IPS-20b (cell line): ENCODE measurements around the gene ENO1.

ENCODE experiments used
- H3K27ac ChIP-seq: one replicate; pipeline ENCODE4 v1.5.1; 2013; ENCODE audit warnings: low read length
- H3K27me3 ChIP-seq: 2 replicates; pipeline ENCODE4 v1.6.1; 2013; ENCODE audit warnings: mild to moderate bottlenecking, low read length, inconsistent platforms; ENCODE audit not compliant: insufficient read depth
- H3K36me3 ChIP-seq: 2 replicates; pipeline ENCODE4 v1.6.1; 2013; ENCODE audit warnings: low read depth, mild to moderate bottlenecking, inconsistent platforms, low read length, moderate library complexity; ENCODE audit not compliant: insufficient read depth
- H3K4me1 ChIP-seq: 2 replicates; pipeline ENCODE4 v1.6.1; 2013; ENCODE audit warnings: mild to moderate bottlenecking, control low read depth, inconsistent platforms, low read length, moderate library complexity; ENCODE audit not compliant: insufficient read depth
- H3K4me3 ChIP-seq: 2 replicates; pipeline ENCODE4 v1.5.1; 2013; ENCODE audit warnings: mild to moderate bottlenecking, low read length, inconsistent platforms
- H3K9ac ChIP-seq: 2 replicates; pipeline ENCODE4 v1.6.1; 2013; ENCODE audit warnings: low read depth, mild to moderate bottlenecking, inconsistent platforms, low read length, moderate library complexity
- H3K9me3 ChIP-seq: 2 replicates; pipeline ENCODE4 v1.6.1; 2013; ENCODE audit warnings: mild to moderate bottlenecking, low read depth, low read length, inconsistent platforms; ENCODE audit not compliant: insufficient read depth

ENO1 gene

DNA sequence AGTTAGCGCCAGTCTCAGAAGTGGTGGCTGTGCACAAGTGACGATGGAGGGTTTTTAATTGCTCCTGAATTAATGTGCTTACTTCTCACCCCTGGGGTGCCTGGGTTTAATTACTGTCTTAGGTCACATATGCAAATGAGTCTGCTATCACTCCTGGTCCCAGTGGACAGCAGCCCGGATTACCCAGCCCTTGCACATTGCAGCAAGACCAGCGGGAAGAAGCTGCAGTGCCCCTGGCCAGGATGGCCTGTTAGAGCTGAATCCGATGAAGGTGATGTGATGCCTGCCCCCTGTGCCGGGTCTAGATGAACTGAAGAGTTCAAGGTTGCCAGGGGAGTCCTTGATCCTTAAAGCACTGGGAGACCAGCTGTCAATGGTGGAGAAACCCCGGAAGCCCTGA lies 24.2 kb downstream of the ENO1 start:
- Histone ChIP-seq H3K4me3 (no peak overlapping the region), H3K9me3 (no peaks in the 10 kb centered on the region), H3K9ac (no peak overlapping the region), H3K36me3 (peaks cover 27% of the 10 kb centered on the region), H3K4me1 (peaks cover 6% of the 10 kb centered on the region; the same call in 1 of the 2 replicates), H3K27ac (no peak overlapping the region), H3K27me3 (no peaks in the 10 kb centered on the region)

DNA sequence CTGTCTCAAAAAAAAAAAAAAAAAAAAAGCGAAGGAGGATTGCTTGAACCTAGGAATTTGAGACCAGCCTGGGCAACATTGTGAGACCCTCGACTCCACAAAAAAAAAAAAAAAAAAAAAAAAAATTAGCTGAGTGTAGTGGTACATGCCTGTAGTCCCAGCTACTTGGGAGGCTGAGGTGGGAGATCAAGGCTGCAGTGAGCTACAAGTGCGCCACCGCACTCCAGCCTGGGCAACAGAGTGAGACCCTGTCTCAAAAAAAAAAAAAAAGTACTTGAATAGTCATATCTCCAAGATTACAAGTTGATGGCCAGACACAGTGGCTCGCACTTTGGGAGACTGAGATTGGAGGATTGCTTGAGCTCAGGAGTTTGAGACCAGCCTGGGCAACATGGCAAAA lies 27.4 kb downstream of the ENO1 start:
- Histone ChIP-seq H3K4me1 (no peaks in the 10 kb centered on the region), H3K4me3 (no peak overlapping the region), H3K27ac (no peak overlapping the region), H3K27me3 (no peaks in the 10 kb centered on the region), H3K36me3 (no peaks in the 10 kb centered on the region), H3K9me3 (no peaks in the 10 kb centered on the region), H3K9ac (no peak overlapping the region)

DNA sequence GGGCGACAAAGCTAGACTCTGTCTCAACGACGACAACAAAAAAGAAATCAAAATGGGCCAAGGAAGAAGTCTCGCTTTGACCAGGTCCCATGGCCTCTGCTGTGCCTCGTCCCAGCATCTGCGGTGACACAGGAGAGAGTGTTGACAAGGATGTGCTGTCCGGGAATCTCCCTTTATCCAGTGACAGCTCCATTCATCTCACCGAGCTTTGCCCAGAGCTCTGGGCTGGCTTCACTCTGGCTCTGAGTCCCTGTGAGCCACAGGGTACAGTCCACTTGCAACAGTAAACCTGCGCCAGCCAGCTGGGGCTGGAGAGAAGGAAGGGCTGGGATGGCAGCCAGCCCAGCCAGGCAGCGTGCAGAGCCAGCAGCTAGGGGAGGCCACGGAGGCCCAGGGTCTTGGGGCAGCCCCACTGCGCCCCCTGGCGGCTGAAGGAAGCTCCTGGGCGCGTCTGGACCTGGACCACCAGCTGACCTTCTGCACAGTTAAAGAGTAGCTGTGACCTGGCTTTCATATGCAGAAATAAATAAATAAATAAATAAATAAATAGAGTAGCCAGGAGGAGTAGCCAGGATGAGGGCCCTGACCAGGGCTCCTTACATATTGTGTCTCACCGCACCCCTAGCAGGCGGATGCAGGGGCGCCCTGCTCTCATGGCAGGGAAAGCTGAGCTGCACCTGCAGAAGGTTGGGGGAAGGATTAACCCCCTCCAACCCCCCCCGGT lies 29.7 kb downstream of the ENO1 start:
- H3K27me3 ChIP-seq, result no peaks in the 10 kb centered on the region
- no peak overlapping the region for H3K9ac ChIP-seq
- no peaks in the 10 kb centered on the region for H3K36me3 ChIP-seq
- H3K4me1 ChIP-seq, result no peaks in the 10 kb centered on the region
- no peak overlapping the region for H3K27ac ChIP-seq
- H3K9me3 ChIP-seq, result no peaks in the 10 kb centered on the region
- H3K4me3 ChIP-seq, result no peak overlapping the region

DNA sequence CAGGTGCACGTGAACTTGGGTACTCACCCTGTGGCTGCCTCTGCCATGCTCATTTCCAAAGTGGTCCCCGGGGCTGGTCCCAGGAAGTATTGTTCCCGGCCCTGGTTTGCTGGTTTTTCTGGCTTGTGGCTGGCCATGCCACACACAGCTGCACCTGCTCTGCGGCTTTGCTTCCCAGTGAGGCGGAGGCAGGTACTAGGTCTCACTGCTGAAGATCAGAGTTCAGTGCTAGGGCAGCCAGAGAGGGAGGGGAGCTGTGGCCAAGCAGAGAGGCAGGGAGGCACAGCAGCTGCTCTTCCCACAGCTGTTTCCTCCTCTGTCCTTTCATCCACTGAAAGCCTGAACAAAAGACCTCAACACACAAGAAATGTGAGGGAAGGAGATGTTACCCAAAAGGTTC lies 30.5 kb downstream of the ENO1 start:
- Histone ChIP-seq H3K36me3 (no peaks in the 10 kb centered on the region), H3K9me3 (no peaks in the 10 kb centered on the region), H3K27ac (no peak overlapping the region), H3K4me1 (no peaks in the 10 kb centered on the region), H3K9ac (no peak overlapping the region), H3K4me3 (no peak overlapping the region), H3K27me3 (no peaks in the 10 kb centered on the region)

DNA sequence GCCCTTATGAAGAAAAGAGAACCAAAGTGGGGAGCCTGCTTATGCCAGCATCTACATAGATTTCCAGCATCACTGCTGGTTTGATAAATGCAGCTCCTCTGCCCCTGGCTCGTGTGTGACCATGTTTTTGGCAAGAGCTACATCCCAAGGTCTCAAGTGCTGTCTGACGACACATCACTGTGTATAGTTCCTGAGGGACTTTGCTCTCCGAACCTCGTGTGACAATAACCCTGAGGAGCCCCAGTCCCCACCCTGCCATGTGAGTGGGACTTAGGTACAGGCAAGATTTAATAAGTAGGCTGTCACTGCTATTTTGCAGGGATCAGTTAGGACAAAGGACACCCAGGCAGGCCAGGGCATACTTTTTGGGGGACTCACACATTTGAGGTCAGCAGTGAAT lies 32.2 kb downstream of the ENO1 start:
- H3K4me1 ChIP-seq, result no peaks in the 10 kb centered on the region
- H3K9me3 ChIP-seq, result no peaks in the 10 kb centered on the region
- no peaks in the 10 kb centered on the region for H3K36me3 ChIP-seq
- H3K27ac ChIP-seq, result no peak overlapping the region
- no peak overlapping the region for H3K9ac ChIP-seq
- H3K27me3 ChIP-seq, result no peaks in the 10 kb centered on the region
- H3K4me3 ChIP-seq, result no peak overlapping the region

DNA sequence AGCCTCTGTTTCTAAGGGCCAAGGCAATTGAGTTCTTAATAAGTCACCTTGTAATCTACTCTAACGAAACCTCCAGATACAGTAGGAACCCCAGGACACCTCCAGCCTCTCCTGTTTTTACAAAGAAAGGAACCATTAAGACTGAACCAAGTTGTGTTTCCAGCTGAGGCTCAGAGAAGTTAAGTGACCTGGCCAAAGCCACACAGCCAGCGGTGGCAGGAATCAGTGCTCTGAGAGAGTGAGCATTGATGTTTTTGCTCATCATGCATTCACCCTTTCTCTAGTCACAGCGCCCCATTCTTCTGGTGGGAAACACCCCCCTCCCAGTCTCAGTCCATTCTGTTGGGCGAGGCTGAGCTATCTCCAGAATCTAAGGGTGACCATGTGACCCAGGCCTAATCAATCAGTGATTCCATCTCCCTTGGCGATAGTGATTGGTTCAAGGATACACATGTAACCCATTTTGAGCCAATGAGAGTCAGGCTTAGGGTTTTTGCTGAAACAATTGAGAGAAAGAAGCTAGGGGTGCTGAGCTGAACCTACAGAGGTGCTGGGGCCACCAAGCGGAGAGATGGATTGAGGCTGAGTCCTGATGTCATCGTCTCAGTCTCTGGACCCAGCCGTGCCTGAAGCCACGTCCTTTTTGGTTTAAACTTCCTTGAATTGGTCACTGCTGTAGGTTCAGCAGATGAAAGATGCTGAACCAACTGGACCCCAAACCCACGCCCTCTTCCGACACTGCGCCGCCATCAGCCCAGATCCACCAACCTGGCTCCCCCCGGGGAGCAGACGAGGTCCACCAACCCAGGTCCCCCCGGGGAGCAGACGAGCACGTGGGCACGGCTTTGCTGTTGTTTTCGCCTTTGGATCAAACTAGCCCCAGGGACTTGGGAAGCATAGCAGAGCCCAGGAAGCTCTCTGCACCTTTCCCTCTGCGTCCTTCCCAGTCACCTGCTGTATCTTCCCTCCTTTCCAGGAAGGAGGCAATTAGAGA lies 33.1 kb downstream of the ENO1 start:
- no peak overlapping the region for H3K9ac ChIP-seq
- H3K27me3 ChIP-seq, result no peaks in the 10 kb centered on the region
- H3K4me1 ChIP-seq, result no peaks in the 10 kb centered on the region
- no peaks in the 10 kb centered on the region for H3K9me3 ChIP-seq
- H3K36me3 ChIP-seq, result no peaks in the 10 kb centered on the region
- H3K4me3 ChIP-seq, result no peak overlapping the region
- no peak overlapping the region for H3K27ac ChIP-seq

DNA sequence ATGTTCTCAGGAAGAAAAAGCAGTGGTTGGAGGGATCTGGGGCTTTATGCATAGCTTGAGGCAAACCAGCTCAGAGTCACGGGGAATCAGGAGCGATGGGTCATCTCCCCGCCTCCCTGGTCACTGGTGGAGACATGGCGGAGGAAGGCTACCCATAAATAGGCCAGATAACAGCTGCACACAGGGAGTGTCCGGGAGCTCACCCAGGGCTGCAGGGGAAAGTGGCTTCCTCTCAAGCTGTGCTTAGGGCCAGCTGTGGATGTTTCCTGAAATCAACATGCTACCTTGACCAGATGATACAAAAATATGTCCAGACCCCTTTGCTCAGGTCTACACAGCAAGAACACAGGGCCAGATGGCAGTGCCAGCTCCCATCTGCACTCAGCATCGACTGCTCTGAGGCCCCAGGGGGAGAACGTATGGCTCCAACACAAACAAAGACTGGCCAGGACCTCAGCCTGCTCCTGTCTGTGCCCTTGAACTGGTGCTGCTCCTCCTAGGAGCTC lies 33.9 kb downstream of the ENO1 start:
- H3K9me3 ChIP-seq, result no peaks in the 10 kb centered on the region
- H3K27me3 ChIP-seq, result no peaks in the 10 kb centered on the region
- no peak overlapping the region for H3K9ac ChIP-seq
- H3K36me3 ChIP-seq, result no peaks in the 10 kb centered on the region
- no peaks in the 10 kb centered on the region for H3K4me1 ChIP-seq
- no peak overlapping the region for H3K27ac ChIP-seq
- H3K4me3 ChIP-seq, result no peak overlapping the region

DNA sequence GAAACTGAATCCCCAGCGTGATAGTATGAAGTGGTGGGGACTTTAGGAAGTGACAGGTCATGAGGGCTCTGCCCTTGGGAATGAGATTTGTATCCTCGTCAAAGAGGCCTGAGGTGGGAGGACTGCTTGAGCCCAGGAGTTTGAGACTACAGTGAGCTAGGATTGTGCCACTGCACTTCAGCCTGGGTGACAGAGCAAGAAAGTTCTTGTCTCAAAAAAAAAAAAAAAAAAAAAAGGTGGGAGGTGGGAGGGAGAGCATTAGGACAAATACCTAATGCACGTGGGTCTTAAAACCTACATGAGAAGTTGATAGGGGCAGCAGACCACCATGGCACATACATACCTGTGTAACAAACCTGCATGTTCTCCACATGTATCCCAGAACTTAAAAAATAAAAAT lies 37.1 kb downstream of the ENO1 start:
- no peak overlapping the region for H3K27ac ChIP-seq
- no peaks in the 10 kb centered on the region for H3K36me3 ChIP-seq
- no peaks in the 10 kb centered on the region for H3K9me3 ChIP-seq
- no peak overlapping the region for H3K9ac ChIP-seq
- no peaks in the 10 kb centered on the region for H3K4me1 ChIP-seq
- H3K27me3 ChIP-seq, result no peaks in the 10 kb centered on the region
- no peak overlapping the region for H3K4me3 ChIP-seq

DNA sequence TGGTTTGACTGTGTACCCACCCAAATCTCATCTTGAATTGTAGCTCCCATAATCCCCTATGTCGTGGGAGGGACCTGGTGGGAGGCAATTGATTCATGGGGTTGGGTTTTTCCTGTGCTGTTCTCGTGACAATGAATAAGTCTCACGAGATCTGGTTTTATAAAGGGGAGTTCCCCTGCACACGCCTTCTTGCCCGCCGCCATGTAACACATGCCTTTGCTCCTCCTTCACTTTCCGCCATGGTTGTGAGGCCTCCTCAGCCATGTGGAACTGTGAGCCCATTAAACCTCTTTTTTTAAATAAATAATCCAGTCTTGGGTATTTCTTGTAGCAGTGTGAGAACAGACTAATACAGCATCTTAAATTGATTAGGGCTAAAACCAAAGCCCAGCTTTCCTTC lies 38.5 kb downstream of the ENO1 start:
- no peaks in the 10 kb centered on the region for H3K36me3 ChIP-seq
- H3K27me3 ChIP-seq, result no peaks in the 10 kb centered on the region
- no peak overlapping the region for H3K9ac ChIP-seq
- no peaks in the 10 kb centered on the region for H3K4me1 ChIP-seq
- no peak overlapping the region for H3K27ac ChIP-seq
- H3K4me3 ChIP-seq, result no peak overlapping the region
- H3K9me3 ChIP-seq, result no peaks in the 10 kb centered on the region

DNA sequence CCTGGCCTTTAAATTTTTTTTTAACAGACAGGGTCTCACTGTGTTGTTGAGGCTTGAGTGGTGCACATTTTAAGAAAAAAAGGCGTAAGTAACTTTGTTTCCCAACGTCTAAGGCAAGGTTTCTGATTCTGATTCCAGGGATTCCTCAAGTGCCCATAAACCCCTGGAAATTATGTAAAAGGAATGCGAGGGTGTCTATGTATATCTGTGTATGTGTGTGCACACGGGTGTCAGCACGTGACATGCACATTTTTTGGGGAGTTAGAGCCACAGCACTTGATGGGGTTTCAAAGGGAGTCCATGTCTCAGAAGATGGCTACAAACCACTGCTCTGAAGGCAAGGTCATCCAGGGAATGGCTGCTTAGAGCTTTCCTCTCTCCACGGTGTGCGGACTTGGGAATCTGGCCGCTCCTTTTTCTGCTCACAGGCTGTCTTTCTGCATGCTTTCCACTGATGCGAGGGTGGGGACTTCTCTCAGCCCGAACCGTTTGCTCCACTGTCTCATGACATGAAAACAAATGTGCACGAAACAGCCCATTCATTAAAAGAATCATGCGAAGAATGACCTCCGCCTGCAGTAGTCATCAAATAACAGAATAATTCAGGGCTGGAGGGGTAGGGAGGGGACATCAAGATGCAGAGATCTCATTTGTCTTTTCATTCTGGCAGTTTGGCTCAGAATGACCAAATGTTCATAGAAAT lies 42.4 kb downstream of the ENO1 start:
- Histone ChIP-seq H3K9me3 (no peaks in the 10 kb centered on the region), H3K27ac (no peak overlapping the region), H3K36me3 (no peaks in the 10 kb centered on the region), H3K9ac (no peak overlapping the region), H3K4me1 (no peaks in the 10 kb centered on the region), H3K27me3 (no peaks in the 10 kb centered on the region), H3K4me3 (no peak overlapping the region)

DNA sequence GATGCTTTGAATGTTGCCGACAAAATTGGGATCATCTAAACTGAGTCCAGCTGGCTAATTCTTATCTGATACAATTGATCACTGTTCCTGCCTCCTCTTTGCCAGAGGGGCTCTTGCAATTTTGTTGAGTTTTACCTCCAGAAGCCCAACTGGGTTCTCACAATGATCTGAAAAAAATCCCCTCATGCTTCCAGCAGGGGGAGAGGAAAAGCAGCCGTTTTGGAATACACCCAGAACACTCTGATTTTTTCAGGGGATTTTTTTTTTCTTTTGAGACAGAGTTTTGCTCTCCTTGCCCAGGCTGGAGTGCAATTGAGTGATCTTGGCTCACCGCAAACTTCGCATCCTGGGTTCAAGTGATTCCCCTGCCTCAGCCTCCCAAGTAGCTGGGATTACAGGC lies 47.1 kb downstream of the ENO1 start:
- Histone ChIP-seq H3K36me3 (no peaks in the 10 kb centered on the region), H3K27ac (no peak overlapping the region), H3K4me1 (no peaks in the 10 kb centered on the region), H3K9me3 (no peaks in the 10 kb centered on the region), H3K27me3 (no peaks in the 10 kb centered on the region), H3K9ac (no peak overlapping the region), H3K4me3 (no peak overlapping the region)
